Kasumi-1 (cell line): ENCODE measurements around the gene PDHX.
A peak's percentile ranks its signal among the peaks of the same experiment; 100 is the strongest.
"Not testable (repeated sequence)": the region's sequence is repeated elsewhere in the genome, so short reads cannot be mapped to it uniquely, and the experiment has no call there.

Experiments used
- DNase-seq, 2 experiments: peaks; one replicate each; lab custom pipeline; 2025; lab: John Stamatoyannopoulos, UW

PDHX gene

GRCh38 chr11:35017528-35018342 lies 101.3 kb downstream of the PDHX start:
- DNase-seq: no peak

DNA sequence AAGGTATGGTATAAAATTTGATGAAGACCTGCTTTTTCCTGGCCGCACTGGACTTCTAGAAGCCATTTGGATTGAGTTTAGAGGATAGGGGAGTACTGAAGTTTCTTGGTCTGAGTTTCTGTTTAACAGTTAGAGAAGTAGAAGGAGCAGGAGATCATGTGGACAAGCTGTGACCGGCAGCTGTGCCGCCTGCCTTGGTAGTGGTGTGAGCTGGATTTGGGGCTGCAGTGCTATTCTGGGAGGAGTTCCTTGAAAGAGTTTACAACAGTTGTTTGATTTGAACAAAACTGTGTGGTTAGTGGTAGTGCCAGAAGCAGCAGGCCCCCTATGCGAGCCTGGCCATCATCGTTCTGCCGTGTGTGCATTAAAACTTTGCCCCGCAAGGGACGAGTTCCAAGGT lies 105.2 kb downstream of the PDHX start:
- DNase-seq: no peak

- DNase-seq: not testable (repeated sequence)
These were observed 107.5 kb downstream of the PDHX start for GRCh38 chr11:35023940-35024339.

GRCh38 chr11:35028007-35028406 lies 111.6 kb downstream of the PDHX start:
- DNase-seq: not testable (repeated sequence)

DNA sequence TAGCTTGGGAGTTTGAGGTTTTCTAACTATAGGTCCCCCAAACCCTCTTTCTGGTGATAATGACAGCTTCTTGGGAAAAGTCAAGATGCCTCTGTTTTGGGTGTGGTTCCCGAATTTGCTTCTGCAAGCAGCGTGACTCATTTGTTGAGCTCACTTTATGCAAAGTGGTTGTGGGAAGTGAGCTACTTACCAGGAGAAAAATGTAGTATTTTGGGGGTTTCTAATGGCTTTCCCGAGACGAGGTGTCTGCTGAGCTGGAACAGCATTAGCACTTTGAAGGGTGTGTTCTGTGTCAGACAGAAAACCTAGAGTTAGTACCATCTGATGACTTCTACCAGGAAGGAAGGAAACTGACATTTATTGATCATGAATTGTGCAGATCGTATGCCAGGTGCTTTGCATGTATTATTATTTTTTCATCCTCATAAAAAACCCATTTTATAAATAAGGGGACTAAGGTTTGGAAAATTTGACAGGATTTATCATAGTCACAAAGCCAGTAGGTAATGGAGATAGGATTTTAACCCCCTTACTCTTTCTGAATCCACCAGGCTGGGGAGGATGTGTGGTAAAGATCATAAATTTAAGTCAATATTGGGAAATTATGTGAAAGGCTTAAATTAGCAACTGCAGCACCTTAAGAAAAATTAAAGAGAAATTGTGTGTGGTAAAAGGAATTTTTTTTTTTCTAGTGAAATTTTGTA lies 113.7 kb downstream of the PDHX start:
- DNase-seq: peak; percentile 16 to 43

- DNase-seq: peak; percentile 68 to 75
These were observed 114.3 kb downstream of the PDHX start for GRCh38 chr11:35030716-35031213.

DNA sequence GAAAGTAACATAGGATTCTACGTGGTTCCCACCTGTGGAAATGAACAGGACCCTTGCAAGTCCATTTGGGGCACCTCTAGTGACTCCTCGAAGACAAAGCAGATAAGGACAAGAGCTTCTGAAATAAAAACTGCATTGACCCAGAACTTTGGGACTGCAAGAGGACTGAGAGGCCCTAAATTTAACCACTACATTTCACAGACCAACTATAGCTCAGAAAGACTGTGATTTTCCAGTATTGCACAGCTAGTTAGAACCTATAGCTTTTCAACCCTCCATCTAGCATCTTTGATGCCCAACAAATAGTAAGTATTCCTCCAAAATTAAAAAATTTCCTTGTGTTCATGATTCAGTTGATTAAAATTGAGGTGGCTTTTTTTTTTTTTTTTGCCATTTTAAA lies 114.9 kb downstream of the PDHX start:
- DNase-seq: no peak

DNA sequence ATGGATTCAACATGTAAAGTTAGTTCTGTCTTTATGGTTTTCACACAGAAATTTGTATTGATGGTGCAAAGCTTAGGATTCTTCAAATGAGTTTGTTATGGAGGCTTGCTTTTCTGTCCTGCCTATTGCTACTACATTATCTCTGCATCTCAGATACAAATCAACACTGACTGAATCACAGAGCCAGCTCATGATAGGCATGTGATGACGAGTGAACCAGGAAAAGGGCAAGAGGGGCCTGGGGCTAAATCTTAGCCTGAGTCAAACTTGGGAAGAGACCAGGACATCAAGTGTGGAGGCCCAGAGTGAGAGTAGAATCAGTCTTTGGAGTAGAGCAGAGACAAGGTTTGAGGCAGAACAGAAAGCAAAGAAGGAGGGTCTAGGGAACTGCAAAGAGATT lies 115.4 kb downstream of the PDHX start:
- DNase-seq: no peak

DNA sequence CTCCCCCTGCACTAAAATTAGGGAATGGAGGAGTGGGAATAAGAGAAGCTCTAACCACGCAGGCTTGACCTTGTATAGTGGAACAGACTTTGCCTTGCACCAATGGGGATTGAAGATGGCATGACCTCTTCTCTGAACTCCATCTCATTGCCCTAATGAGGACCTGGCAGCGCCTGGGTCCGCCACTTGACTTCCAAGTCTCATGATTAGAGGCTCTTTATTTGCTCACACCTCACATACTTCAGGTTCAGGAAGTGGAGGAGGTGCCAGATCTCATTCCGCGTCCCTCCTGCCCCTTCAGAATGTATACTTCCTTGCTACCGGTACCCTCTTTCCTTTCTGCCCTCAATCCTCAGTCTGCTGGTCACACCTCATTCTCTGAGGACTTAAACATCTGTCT lies 116.6 kb downstream of the PDHX start:
- no peak for DNase-seq

GRCh38 chr11:35034401-35034800 lies 118.0 kb downstream of the PDHX start:
- no peak for DNase-seq

- peak; percentile 98 to 99 for DNase-seq
These were observed 119.5 kb downstream of the PDHX start for GRCh38 chr11:35035894-35036408.

- peak; percentile 28 to 34 for DNase-seq
These were observed 120.2 kb downstream of the PDHX start for GRCh38 chr11:35036639-35037038.

- DNase-seq: no peak
These were observed 122.0 kb downstream of the PDHX start for GRCh38 chr11:35038211-35038928.

- no peak for DNase-seq
These were observed 122.7 kb downstream of the PDHX start for GRCh38 chr11:35039076-35039475.

DNA sequence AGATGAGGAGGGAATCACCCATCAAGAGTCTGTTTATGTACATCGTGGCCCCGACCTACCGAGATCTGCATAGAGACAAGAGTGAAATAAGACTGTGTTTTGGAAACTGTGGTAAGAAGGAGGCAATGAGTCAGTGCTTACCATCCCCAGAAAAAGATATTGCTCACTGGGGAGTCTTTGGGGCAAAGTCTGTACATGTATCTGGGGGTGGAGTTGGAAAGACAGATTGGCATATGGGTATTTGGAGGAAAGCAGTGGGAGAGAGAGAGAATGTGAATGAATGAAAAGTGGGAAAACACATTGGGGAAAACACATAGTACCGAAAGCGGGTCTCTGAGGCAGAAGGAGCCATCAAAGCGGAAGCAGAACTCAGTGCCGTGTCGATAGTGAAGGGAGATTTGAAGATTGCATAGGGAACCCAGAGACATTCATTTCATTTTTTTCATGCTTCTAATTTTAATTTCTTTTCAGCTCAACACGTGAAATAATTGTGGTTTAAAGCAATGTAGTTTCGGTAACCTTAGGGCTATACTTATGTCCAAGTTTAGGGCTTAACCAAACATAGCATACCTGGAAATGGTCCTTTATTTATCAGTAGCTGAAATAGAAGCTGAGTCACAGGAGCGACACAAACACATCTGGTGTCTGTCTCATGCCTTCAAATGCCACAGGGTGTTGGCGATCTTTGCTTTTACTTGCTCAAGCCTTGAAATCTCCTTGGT lies 124.0 kb downstream of the PDHX start:
- peak; percentile 28 for DNase-seq

- no peak for DNase-seq
These were observed 124.7 kb downstream of the PDHX start for GRCh38 chr11:35041070-35041554.

GRCh38 chr11:35042224-35042623 lies 125.8 kb downstream of the PDHX start:
- no peak for DNase-seq

- no peak for DNase-seq
These were observed 126.5 kb downstream of the PDHX start for GRCh38 chr11:35042913-35043312.

GRCh38 chr11:35043936-35044335 lies 127.5 kb downstream of the PDHX start:
- peak; percentile 8 to 30 for DNase-seq

DNA sequence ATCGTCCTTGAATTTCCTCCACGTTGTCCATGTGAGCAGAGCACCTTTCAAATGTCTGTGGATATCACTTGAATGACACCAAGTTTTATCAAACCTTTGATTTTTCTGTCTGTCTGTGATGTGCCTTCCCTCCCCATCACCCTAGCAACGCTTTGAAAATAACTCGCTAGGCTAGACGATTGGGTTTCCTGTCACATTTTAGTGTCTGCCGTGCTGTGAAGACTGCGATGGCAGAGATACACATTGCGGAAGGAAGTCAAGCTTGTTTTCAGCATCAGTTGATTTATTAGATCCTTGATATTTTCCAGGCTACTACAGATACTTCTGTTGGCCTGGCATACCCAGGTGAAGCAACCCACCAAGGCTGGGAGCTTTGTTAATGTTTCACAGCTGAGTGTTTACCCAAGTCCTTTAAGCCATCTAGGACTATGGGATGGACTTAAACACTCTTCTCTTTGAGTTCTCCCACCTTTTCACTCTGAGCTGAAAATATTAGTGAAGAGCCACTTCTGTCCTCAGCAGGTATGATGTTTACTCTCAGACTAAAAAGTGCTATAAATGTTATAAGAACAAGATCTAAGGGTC lies 128.9 kb downstream of the PDHX start:
- DNase-seq: peak; percentile 84 to 93
